Mesenchymal stem cell (in vitro differentiated cells and primary cell): ENCODE data around the gene GPR62.
A peak's percentile ranks its signal among the peaks of the same experiment; 100 is the strongest.

Experiments used
- DNase-seq: peaks from one replicate; pipeline ENCODE4 v3.0.0-alpha.2; 2013
- H2AFZ ChIP-seq: one replicate; pipeline ENCODE4 v1.6.1; 2013; ENCODE audit warnings: low read depth, mild to moderate bottlenecking, control low read depth, inconsistent platforms, low read length, moderate library complexity
- H2AK5ac ChIP-seq: 2 replicates; pipeline ENCODE4 v1.6.1; 2013; ENCODE audit warnings: low read length, moderate library complexity, mild to moderate bottlenecking, inconsistent platforms; ENCODE audit not compliant: severe bottlenecking
- H2BK120ac ChIP-seq: one replicate; pipeline ENCODE4 v1.6.1; 2013; ENCODE audit warnings: low read depth, mild to moderate bottlenecking, inconsistent platforms, low read length, moderate library complexity
- H2BK12ac ChIP-seq, 2 experiments: one replicate each; pipeline ENCODE4 v1.6.1; 2013; ENCODE audit warnings: inconsistent platforms in 2 of 2, low read length in 2 of 2, mild to moderate bottlenecking in 2 of 2, moderate library complexity in 2 of 2, control low read depth in 1 of 2
- H2BK15ac ChIP-seq: one replicate; pipeline ENCODE4 v1.6.1; 2013; ENCODE audit warnings: mild to moderate bottlenecking, low read depth, inconsistent platforms; ENCODE audit not compliant: poor library complexity, severe bottlenecking
- H2BK5ac ChIP-seq: 2 replicates; pipeline ENCODE4 v1.6.1; 2013; ENCODE audit warnings: low read depth, mild to moderate bottlenecking, low read length, control low read depth, inconsistent platforms; ENCODE audit not compliant: poor library complexity, severe bottlenecking
- H3K14ac ChIP-seq, 2 experiments: one replicate each; pipeline ENCODE4 v1.6.1; 2013; ENCODE audit warnings: inconsistent platforms in 2 of 2, low read length in 2 of 2, control low read depth in 1 of 2, mild to moderate bottlenecking in 1 of 2, moderate library complexity in 1 of 2
- H3K18ac ChIP-seq, 2 experiments: one replicate each; pipeline ENCODE4 v1.6.1; 2013; ENCODE audit warnings: inconsistent platforms in 2 of 2, low read length in 2 of 2, control low read depth in 1 of 2, low read depth in 1 of 2, mild to moderate bottlenecking in 1 of 2
- H3K23ac ChIP-seq, 2 experiments: one replicate each; pipeline ENCODE4 v1.6.1; 2013; ENCODE audit warnings: inconsistent platforms in 2 of 2, low read length in 2 of 2, mild to moderate bottlenecking in 2 of 2, moderate library complexity in 2 of 2, control low read depth in 1 of 2
- H3K27ac ChIP-seq: 2 replicates; pipeline ENCODE4 v1.5.1; 2013; ENCODE audit warnings: mild to moderate bottlenecking, moderate library complexity, low read length, control low read depth, inconsistent platforms; ENCODE audit not compliant: poor library complexity, severe bottlenecking
- H3K27me3 ChIP-seq, 2 experiments: 2 replicates each; pipeline versions ENCODE4 v1.6.1 to v1.7.0; 2013; ENCODE audit warnings: low read length in 2 of 2, mild to moderate bottlenecking in 2 of 2, moderate library complexity in 2 of 2, control low read depth in 1 of 2, inconsistent platforms in 1 of 2; ENCODE audit not compliant: control insufficient read depth in 1 of 2, insufficient read depth in 1 of 2
- H3K36me3 ChIP-seq, 2 experiments: 2 replicates each; pipeline versions ENCODE4 v1.6.1 to v1.7.0; 2013; ENCODE audit warnings: low read length in 2 of 2, control low read depth in 1 of 2, inconsistent platforms in 1 of 2, low read depth in 1 of 2, mild to moderate bottlenecking in 1 of 2; ENCODE audit not compliant: insufficient read depth in 2 of 2, control insufficient read depth in 1 of 2
- H3K4ac ChIP-seq, 2 experiments: one replicate each; pipeline ENCODE4 v1.6.1; 2013; ENCODE audit warnings: inconsistent platforms in 2 of 2, low read length in 2 of 2, mild to moderate bottlenecking in 2 of 2, moderate library complexity in 2 of 2, control low read depth in 1 of 2, low read depth in 1 of 2
- H3K4me1 ChIP-seq: 2 replicates; pipeline ENCODE4 v1.6.1; 2013; ENCODE audit warnings: low read depth, low read length, control low read depth; ENCODE audit not compliant: control insufficient read depth, insufficient read depth
- H3K4me2 ChIP-seq: 2 replicates; pipeline ENCODE4 v1.6.1; 2013; ENCODE audit warnings: low read length, mild to moderate bottlenecking, inconsistent platforms; ENCODE audit not compliant: poor library complexity, severe bottlenecking
- H3K4me3 ChIP-seq, 2 experiments: 2 replicates each; pipeline versions ENCODE4 v1.5.1 to v1.7.0; 2013; ENCODE audit warnings: low read length in 2 of 2, mild to moderate bottlenecking in 2 of 2, control low read depth in 1 of 2, low read depth in 1 of 2; ENCODE audit not compliant: insufficient read depth in 1 of 2
- H3K79me1 ChIP-seq: replicated peaks from 2 replicates; pipeline ENCODE4 v1.6.1; 2013; ENCODE audit warnings: mild to moderate bottlenecking, control low read depth, low read length, inconsistent platforms; ENCODE audit not compliant: poor library complexity, severe bottlenecking
- H3K9ac ChIP-seq: 2 replicates; pipeline ENCODE4 v1.7.0; 2013; ENCODE audit warnings: mild to moderate bottlenecking, low read length, moderate library complexity
- H3K9me3 ChIP-seq: 2 replicates; pipeline ENCODE4 v1.7.0; 2013; ENCODE audit warnings: mild to moderate bottlenecking, low read length; ENCODE audit not compliant: control insufficient read depth
- H4K8ac ChIP-seq: one replicate; pipeline ENCODE4 v1.6.1; 2013; ENCODE audit warnings: inconsistent platforms, mild to moderate bottlenecking, low read length, moderate library complexity
- H4K91ac ChIP-seq: one replicate; pipeline ENCODE4 v1.6.1; 2013; ENCODE audit warnings: mild to moderate bottlenecking, low read length, inconsistent platforms
- WGBS: methylation state at CpG from one replicate; pipeline ENCODE4 v1.1.7; 2013; ENCODE audit warnings: mixed read lengths; 5-methylcytosine and 5-hydroxymethylcytosine counted together

Gene GPR62

DNA sequence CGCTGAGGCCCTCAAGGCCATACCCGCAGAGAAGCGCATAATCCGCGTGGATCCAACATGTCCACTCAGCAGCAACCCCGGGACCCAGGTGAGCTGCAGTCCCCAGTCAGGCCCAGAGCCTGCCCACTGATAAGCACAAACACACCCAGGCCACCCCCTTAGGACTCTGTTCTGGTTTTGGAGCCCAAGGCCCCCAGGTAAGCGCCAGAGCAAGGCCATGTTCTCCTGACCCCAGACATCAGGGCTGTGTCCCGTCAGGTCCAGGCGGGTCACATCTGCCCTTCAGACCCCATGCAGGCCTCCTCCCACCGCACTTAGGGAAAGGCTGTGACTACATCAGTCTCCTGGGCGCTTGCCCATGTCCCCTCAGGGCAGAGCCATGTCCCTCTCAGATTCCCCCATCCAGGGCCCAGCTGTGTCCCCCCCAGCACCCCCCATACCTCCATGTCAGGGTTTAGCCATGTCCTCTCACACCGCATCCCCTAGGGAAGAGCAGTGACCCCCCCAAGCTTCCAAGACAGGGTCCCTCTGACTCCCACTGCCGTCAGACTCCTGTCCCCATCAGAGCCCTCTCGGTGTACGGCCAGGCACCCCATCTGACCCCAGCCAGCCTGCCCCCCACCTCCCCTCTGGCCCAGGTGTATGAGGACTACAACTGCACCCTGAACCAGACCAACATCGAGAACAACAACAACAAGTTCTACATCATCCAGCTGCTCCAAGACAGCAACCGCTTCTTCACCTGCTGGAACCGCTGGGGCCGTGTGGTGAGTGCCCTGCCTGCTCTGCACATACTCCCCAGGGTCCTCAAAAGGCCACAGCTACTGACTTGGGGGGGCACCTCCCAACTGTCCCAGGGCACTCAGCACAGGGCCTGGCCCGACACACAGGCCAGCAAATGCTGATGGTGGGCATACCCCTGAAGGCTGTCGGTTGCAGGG lies 11.5 kb upstream of the GPR62 start:
- Histone ChIP-seq H3K4me2 (no peak overlapping the region), H3K9ac (peak overlapping the region; percentile 97), H3K4me1 (peaks cover 22% of the 10 kb centered on the region), H3K18ac (no peak overlapping the region), H3K27ac (no peak overlapping the region), H4K8ac (peak overlapping the region; percentile 95), H3K23ac (no peak overlapping the region), H3K79me1 (peaks cover 14% of the 10 kb centered on the region), H3K14ac (no peak overlapping the region), H2AK5ac (peak overlapping the region; percentile 50), H3K36me3 (peaks cover 45 to 55% of the 10 kb centered on the region in 2 experiments), H3K4me3 (peak overlapping the region in 1 of 2 experiments; percentile 81), H2AFZ (no peak overlapping the region), H3K9me3 (no peaks in the 10 kb centered on the region), H3K4ac (peak overlapping the region; percentile 5 to 85), H2BK5ac (no peak overlapping the region), H2BK120ac (no peak overlapping the region), H2BK12ac (peak overlapping the region; percentile 51 to 70), H4K91ac (peak overlapping the region; percentile 72), H2BK15ac (no peak overlapping the region), H3K27me3 (no peaks in the 10 kb centered on the region)
- 98% methylated on average over 21 of the region's 21 CpGs for WGBS
- no peak for DNase-seq

- WGBS = 95% methylated on average over 10 of the region's 11 CpGs
- Histone ChIP-seq H2BK5ac (no peak overlapping the region), H2AFZ (no peak overlapping the region), H2BK15ac (no peak overlapping the region), H3K36me3 (peaks cover 47 to 56% of the 10 kb centered on the region in 2 experiments), H3K23ac (peak overlapping the region in 1 of 2 experiments; percentile 65), H4K8ac (no peak overlapping the region), H3K14ac (no peak overlapping the region), H3K18ac (no peak overlapping the region), H4K91ac (peak overlapping the region; percentile 1), H3K27ac (no peak overlapping the region), H3K27me3 (no peaks in the 10 kb centered on the region), H3K4me3 (no peak overlapping the region), H3K4me2 (no peak overlapping the region), H2AK5ac (no peak overlapping the region), H2BK12ac (no peak overlapping the region), H3K4ac (no peak overlapping the region), H3K9ac (no peak overlapping the region), H3K4me1 (peaks cover 22% of the 10 kb centered on the region), H3K9me3 (no peaks in the 10 kb centered on the region), H3K79me1 (peaks cover 11% of the 10 kb centered on the region), H2BK120ac (no peak overlapping the region)
- DNase-seq = no peak
Measured at GRCh38 chr3:51944451-51945021, 10.6 kb upstream of the GPR62 start.

DNA sequence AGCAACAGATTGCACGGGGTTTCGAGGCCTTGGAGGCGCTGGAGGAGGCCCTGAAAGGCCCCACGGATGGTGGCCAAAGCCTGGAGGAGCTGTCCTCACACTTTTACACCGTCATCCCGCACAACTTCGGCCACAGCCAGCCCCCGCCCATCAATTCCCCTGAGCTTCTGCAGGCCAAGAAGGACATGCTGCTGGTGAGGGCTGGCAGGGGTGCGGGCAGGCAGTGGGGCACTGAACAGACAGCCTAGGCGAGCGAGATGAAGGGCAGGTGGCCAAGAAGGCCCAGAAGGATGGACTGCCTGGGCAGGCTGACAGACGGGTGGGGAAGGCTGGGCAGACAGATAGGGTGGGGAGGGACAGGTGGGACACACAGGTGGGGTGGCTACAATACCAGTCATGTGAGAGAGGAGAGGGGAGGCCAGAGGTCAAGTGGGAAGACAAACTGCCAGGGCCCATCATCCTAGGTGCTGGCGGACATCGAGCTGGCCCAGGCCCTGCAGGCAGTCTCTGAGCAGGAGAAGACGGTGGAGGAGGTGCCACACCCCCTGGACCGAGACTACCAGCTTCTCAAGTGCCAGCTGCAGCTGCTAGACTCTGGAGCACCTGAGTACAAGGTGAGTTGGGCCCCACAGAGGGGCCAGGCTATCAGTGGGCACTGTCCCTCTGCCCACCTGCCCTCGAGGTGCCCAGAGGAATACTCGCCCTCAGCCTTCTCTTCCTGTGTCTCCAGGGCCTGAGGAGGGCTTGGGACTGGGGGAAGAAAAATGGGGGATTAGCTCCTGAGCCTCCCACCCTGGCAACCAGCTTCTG lies 9.9 kb upstream of the GPR62 start:
- no peak for DNase-seq
- no peak overlapping the region for H4K8ac ChIP-seq
- no peaks in the 10 kb centered on the region for H3K27me3 ChIP-seq
- H4K91ac ChIP-seq = no peak overlapping the region
- no peaks in the 10 kb centered on the region for H3K9me3 ChIP-seq
- no peak overlapping the region for H2BK120ac ChIP-seq
- no peak overlapping the region for H2AK5ac ChIP-seq
- H3K4me3 ChIP-seq = no peak overlapping the region
- no peak overlapping the region for H3K4me2 ChIP-seq
- 87% methylated on average over 18 of the region's 18 CpGs for WGBS
- H3K4me1 ChIP-seq = peaks cover 22% of the 10 kb centered on the region
- H2BK12ac ChIP-seq = no peak overlapping the region
- peaks cover 9% of the 10 kb centered on the region for H3K79me1 ChIP-seq
- H3K36me3 ChIP-seq = peaks cover 47 to 63% of the 10 kb centered on the region in 2 experiments
- H2BK5ac ChIP-seq = no peak overlapping the region
- no peak overlapping the region for H2BK15ac ChIP-seq
- H3K14ac ChIP-seq = no peak overlapping the region
- H3K9ac ChIP-seq = no peak overlapping the region
- no peak overlapping the region for H3K27ac ChIP-seq
- H2AFZ ChIP-seq = no peak overlapping the region
- no peak overlapping the region for H3K4ac ChIP-seq
- H3K18ac ChIP-seq = no peak overlapping the region
- no peak overlapping the region for H3K23ac ChIP-seq
